Nephron progenitor cell (in vitro differentiated cells): ENCODE data around the gene PPP6R1.
A peak's percentile ranks its signal among the peaks of the same experiment; 100 is the strongest.

Experiments used
- DNase-seq: peaks from one replicate; pipeline ENCODE4 v3.0.0; 2021
- H3K27ac Mint-ChIP-seq: 2 replicates; pipeline ENCODE4 v1.8.0; 2021; ENCODE audit warnings: mild to moderate bottlenecking, moderate library complexity, mixed read lengths
- H3K27me3 Mint-ChIP-seq: 2 replicates; pipeline ENCODE4 v1.8.0; 2021; ENCODE audit warnings: mild to moderate bottlenecking, low read depth, mixed read lengths; ENCODE audit not compliant: poor library complexity
- H3K36me3 Mint-ChIP-seq: 2 replicates; pipeline ENCODE4 v1.8.0; 2021; ENCODE audit warnings: low read depth, mixed read lengths
- H3K4me1 Mint-ChIP-seq: 2 replicates; pipeline ENCODE4 v1.8.0; 2021; ENCODE audit warnings: mixed read lengths
- H3K4me3 Mint-ChIP-seq: 2 replicates; pipeline ENCODE4 v1.8.0; 2021; ENCODE audit warnings: mild to moderate bottlenecking, moderate library complexity, mixed read lengths
- H3K9me3 Mint-ChIP-seq: 2 replicates; pipeline ENCODE4 v1.8.0; 2021; ENCODE audit warnings: mild to moderate bottlenecking, moderate library complexity, mixed read lengths
- TF ChIP-seq, protein P1 (sequence below): fragments of 200-600 bp; sonication (generic); IDR thresholded peaks from 2 replicates; pipeline ENCODE4 v1.5.0; 2021; ENCODE audit warnings: antibody characterized with exemption

Gene PPP6R1

DNA sequence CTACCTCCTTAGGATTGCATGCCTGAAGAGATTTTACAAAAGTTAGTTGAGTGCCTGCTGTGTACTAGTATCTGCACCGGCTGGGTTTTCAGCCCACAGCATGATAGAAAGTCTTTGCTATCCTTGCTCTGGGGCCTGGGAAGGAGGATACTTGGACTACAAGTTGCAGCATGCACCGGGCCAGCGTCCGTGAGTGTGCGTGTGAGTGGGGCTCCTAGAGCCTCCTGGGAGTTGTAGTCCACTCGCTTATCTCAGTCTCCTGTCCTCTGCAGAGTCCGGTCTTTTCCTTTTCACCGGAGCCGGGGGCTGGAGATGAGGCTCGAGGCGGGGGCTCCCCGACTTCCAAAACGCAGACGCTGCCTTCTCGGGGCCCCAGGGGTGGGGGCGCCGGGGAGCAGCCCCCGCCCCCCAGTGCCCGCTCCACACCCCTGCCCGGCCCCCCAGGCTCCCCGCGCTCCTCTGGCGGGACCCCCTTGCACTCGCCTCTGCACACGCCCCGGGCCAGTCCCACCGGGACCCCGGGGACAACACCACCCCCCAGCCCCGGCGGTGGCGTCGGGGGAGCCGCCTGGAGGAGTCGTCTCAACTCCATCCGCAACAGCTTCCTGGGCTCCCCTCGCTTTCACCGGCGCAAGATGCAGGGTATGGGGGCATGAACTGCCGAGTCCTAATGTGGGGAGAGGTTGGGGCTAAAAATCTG, 45.6 kb upstream of the PPP6R1 start:
- DNase-seq, result peak; percentile 62
- Mint-ChIP-seq H3K9me3 (no peaks in the 10 kb centered on the region), H3K4me1 (peaks cover 29% of the 10 kb centered on the region), H3K36me3 (peaks cover 63% of the 10 kb centered on the region), H3K4me3 (no peak overlapping the region), H3K27me3 (peaks cover 4% of the 10 kb centered on the region), H3K27ac (no peak overlapping the region)
- TF ChIP-seq, protein P1, sequence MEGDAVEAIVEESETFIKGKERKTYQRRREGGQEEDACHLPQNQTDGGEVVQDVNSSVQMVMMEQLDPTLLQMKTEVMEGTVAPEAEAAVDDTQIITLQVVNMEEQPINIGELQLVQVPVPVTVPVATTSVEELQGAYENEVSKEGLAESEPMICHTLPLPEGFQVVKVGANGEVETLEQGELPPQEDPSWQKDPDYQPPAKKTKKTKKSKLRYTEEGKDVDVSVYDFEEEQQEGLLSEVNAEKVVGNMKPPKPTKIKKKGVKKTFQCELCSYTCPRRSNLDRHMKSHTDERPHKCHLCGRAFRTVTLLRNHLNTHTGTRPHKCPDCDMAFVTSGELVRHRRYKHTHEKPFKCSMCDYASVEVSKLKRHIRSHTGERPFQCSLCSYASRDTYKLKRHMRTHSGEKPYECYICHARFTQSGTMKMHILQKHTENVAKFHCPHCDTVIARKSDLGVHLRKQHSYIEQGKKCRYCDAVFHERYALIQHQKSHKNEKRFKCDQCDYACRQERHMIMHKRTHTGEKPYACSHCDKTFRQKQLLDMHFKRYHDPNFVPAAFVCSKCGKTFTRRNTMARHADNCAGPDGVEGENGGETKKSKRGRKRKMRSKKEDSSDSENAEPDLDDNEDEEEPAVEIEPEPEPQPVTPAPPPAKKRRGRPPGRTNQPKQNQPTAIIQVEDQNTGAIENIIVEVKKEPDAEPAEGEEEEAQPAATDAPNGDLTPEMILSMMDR, result no peak

DNA sequence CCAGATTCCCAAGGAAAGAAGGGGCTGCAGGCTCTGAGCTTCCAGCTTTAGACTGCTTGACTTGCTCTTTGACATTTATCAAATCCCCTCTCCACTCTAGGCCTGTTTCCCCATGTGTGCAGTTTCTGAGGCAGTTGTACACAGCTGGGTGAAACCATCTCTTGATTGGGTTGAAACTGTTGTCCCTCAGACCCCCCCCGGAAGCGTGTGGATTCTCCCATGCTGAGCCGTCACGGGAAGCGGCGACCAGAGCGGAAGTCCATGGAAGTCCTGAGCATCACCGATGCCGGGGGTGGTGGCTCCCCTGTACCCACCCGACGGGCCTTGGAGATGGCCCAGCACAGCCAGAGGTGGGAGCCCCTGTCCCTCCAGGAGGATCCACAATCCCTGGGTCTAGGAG, 44.7 kb upstream of the PPP6R1 start:
- Mint-ChIP-seq H3K4me3 (no peak overlapping the region), H3K27me3 (peaks cover 4% of the 10 kb centered on the region), H3K9me3 (no peaks in the 10 kb centered on the region), H3K27ac (no peak overlapping the region), H3K4me1 (peaks cover 34% of the 10 kb centered on the region), H3K36me3 (peaks cover 62% of the 10 kb centered on the region)
- DNase-seq, result no peak
- TF ChIP-seq, protein P1, result no peak

DNA sequence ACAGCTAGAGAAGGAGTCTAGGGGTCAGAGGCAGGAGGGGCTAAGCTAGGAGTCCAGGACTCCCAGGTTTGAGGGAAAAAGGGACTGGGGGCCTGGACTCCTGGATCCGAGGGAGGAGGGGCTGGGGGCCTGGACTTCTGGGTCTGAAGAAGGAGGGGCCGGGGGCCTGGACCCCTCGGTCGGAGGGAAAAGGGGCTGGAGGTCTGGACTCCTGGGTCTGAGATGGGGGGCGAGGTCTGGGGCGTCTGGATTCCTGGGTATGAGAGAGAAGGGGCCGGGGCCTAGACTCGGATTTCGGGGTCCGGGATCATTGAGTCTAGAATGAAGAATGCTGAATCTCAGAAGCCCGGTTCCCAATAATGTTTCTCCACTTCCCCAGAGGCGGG, 43.5 kb upstream of the PPP6R1 start:
- Mint-ChIP-seq H3K4me1 (peaks cover 38% of the 10 kb centered on the region), H3K27ac (no peak overlapping the region), H3K9me3 (no peaks in the 10 kb centered on the region), H3K27me3 (peaks cover 4% of the 10 kb centered on the region), H3K36me3 (peaks cover 58% of the 10 kb centered on the region), H3K4me3 (no peak overlapping the region)
- no peak for DNase-seq
- TF ChIP-seq, protein P1, result no peak

DNA sequence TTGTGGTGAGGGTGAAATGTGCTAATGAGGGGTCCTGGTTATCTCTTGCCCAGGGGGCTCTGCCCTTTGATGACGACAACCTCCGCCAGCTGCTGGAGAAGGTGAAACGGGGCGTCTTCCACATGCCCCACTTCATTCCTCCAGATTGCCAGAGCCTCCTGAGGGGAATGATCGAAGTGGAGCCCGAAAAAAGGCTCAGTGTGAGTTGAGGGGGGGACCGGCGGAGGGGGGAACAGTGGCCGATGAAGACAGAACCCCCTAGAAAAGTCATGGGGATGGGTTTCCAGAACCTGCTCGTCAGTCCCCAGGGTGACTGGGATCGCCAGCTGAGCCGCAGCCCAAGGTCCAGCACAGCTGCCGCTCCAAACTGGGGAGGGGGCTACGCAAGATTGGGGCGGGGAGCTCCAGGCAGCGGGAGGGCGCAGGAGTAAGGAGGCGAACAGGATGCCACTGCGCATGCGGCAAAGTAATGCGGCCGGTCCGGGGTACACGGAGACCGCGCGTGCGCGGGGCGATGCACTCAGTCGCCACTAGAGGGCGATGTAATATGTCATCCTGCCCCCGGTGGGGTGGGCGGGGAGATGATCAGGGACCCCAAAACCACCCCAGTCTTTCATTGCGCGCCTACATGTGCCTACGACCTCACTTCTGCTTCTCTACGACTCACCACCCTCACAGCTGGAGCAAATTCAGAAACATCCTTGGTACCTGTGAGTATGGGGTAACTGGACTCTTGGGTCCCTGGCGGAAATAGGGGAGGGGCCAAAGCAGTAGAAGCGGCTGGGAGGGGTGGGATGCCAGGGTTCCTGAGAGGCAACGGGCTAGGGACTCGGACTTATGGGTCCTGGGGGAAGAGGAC, 42.9 kb upstream of the PPP6R1 start:
- TF ChIP-seq, protein P1, result peak; percentile 98
- Mint-ChIP-seq H3K4me3 (peak overlapping the region; percentile 70), H3K36me3 (peaks cover 54% of the 10 kb centered on the region), H3K27ac (no peak overlapping the region), H3K4me1 (peaks cover 38% of the 10 kb centered on the region), H3K27me3 (peaks cover 4% of the 10 kb centered on the region), H3K9me3 (no peaks in the 10 kb centered on the region)
- DNase-seq, result peak; percentile 98

DNA sequence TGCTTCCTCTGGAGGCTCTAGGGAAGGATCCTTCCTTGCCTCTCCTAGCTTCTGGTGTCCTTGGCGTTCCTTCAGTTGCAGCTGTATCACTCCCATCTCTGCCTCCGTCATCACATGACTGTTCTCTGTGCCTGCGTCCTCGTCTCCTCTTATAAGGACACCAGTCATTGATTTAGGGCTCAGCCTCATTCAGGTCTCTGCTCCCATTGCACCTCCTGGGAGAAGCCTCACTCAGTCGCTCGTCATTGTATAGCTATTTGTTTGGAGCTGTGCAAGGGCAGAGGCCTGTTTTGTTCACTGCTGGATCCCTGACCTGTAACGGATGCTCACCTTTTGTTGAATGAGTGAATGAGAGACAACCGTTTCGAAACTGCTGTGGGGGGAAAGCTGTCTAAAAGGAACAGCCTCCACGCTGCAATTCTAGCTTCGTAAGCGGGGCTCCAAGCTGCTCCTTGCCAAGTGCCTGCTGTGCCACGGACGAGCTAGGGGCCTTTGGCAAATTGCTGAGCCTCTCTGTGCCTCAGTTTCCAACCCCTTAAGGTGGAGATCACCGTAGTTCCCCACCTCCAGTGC, 42.2 kb upstream of the PPP6R1 start:
- H3K4me3 Mint-ChIP-seq, result no peak overlapping the region
- peaks cover 51% of the 10 kb centered on the region for H3K36me3 Mint-ChIP-seq
- peaks cover 38% of the 10 kb centered on the region for H3K4me1 Mint-ChIP-seq
- H3K27me3 Mint-ChIP-seq, result peaks cover 4% of the 10 kb centered on the region
- TF ChIP-seq, protein P1, result no peak
- no peak for DNase-seq
- H3K9me3 Mint-ChIP-seq, result no peaks in the 10 kb centered on the region
- H3K27ac Mint-ChIP-seq, result peak overlapping the region; percentile 79
